NCI-H2227 (cell line): Measurements from ENCODE around the gene CDH2.
A peak's percentile ranks its signal among the peaks of the same experiment; 100 is the strongest.

Experiments used
- DNase-seq: peaks from one replicate; lab custom pipeline; 2025; ENCODE audit not compliant: unreplicated experiment; lab: John Stamatoyannopoulos, UW

The CDH2 gene

DNA sequence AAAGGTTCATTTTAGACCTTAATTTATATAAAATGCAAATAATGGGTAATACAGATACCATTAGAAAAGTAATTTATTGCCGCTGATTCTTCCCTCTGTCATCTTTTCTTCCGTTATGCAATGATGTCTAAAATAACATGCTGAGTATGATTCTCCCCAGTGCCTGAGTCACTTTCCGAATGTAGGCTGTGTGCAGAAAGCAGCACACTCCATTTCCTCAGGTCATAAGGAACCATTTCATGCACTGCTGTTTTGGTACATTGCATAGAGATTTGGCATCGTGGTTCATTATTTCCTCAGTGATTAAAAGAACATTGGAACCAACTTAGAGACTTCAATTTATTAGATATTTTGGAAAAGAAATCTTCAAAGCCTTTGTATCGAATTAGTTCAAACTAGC is 173.5 kb downstream of the CDH2 start:
- no peak for DNase-seq

DNA sequence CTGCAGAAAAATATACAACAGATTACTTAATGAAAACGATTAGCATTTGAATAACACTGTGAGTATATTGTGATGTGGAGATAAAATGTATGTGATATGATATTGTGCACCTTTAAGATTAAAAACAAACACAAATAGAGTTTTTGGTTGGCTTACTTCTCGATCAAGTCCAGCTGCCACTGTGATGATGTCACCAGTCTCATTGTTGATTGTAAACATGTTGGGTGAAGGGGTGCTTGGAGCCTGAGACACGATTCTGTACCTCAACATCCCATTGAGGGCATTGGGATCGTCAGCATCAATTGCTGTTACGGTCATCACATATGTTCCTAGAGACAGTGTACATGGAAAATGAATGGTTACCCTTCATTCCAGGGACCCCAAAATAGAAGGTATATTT is 174.1 kb downstream of the CDH2 start:
- DNase-seq: no peak

DNA sequence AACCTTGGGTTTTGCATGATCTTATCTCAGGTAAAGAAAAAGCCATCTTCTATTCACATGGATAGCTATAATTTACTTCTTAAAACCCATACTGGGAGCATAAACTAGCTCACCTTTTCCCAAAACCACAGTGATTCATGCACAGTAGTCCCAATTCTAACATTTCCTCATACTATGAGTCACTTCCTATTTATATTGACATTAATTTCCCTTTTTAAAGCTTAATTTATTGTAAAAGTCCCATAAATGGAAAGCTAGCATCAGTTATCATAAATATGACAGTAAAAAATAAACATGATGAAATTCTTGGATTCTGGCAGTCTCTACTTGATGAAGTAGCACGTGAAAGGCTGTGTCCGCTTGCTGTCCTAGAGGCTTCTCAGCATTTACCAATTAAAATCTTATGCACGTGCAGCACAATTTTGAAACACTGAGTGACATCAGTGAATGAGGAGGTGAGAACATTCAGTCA is 180.1 kb downstream of the CDH2 start:
- DNase-seq: no peak

DNA sequence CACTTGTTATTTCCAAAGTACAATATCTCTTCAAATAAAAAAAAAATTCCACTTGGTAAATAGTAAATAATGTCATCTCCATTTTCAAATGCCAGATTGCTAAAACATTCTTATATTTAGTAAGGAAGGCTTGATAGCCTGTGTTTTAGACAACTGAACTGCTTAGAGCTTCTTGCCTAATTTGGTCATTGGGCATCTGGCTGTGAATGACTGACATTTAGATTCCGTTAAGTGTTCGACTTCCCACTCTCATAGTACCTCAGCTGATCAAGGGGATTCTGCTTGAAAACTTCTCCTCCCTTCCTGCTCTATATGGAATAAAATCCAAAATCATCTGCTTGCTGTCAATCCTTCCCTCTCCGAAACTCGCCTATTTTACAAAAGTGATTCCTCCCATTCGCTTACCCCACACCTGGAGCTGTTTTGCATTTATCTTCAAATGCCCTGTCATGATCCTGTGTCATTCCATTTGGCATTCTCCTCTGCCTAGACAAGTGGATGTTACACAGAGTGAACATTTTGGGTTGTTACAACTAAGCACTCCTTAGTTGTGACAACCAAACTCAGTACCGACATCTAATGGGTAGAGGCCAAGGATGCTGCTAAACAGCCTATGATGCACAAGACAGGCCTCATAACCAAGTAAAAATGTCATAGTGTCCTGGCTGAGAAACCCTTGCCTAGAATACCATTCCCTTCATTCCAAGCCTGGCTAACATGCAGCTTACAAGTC is 181.0 kb downstream of the CDH2 start:
- no peak for DNase-seq

DNA sequence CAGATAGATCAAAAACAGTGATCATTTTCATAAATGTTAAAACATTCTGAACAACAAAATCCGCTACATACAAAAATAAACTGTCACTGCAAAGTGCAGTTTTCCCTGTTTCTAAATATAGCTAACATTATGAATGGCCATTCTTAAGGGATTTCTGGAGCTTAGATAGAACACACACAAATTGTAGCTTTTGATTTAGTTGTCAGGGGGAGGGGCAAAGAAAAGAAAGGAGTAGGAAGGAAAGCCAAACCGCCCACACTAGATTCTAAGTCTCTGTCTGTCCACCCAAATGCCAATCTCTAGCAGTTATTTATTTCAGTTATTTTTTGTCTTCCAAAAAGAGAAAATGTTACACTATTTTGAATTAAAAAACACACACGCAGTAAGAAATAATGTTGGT is 182.4 kb downstream of the CDH2 start:
- no peak for DNase-seq

DNA sequence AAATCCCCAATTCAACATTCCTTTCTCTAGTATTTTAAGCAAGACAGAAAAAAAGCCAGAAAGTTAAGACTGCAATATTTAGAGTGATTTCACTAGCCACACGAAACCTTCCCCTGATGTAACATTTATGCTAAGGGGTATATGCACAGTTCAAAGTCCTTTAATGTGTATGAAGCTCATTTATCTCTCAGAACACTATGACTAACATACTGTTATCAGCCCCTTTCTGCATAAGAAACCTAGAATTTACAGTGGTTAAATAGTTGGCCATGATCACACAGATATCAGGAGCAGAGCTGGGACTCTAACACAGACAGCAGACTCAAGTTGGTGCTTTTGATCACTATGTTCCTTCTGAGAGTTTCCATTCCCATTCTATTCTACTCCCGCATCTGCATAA is 185.5 kb downstream of the CDH2 start:
- no peak for DNase-seq

DNA sequence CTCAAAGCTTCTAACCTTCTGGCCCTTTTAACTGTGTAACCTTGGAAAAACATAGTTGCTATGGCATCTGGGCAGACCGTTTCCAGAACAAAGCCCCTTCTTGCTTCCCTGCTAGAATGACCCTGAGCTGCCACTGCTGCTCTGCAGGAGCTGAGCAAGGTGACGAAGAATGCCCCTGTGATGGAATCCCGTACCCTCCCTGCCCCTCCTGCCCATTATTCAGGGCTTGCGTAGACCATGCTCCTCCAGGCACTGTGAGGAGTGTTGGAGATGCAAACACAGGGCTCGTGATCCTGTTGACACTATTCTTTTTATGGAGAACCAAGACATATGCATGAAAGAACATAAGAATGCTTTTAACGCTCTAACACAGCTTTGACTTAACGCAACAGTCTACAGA is 191.1 kb downstream of the CDH2 start:
- DNase-seq: peak; percentile 20

DNA sequence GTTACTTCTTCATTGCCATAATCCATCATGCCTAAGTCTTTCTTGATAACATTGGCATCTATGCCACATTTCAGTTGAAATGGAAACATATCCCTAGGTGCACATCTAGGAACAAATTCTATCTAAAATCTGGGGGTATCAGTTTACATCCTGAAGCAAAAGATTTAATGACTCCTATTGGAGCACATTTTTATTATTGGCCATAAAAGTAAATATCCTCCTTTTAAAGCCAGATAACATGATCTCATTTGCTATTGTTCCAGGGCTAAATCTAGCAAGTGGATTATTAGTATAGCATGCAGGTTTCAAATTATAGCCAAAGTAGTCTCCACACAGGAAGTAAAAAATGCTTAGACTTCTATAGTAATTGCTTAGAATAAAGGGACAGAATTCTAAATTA is 193.2 kb downstream of the CDH2 start:
- no peak for DNase-seq

DNA sequence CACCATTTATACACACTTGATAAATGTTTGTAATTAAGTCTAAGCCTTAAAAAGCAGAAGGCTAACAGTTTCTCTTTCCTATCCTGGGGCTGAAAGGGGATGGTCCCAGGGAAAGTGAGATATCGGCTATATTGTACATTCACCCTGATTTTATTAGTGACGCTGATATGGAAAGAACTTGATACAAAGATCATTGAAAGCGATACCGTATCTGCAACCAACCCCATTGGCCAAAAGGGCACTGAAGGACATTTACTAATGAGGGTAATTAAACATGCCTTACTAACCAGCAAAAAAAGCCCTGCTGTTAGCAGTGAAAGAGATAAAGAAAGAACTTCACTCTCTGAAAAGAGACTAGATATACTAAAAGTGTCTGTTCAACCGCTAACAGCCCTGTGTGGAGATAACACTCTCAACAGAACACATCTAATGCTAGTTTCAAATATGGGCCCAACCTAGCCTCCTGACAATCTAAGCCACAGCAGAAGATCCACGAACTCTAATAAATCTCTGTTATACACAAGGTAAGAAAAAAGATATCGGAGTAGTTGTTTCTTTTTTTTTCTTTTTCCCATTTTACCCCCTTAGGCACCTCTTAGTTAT is 200.0 kb downstream of the CDH2 start:
- no peak for DNase-seq

DNA sequence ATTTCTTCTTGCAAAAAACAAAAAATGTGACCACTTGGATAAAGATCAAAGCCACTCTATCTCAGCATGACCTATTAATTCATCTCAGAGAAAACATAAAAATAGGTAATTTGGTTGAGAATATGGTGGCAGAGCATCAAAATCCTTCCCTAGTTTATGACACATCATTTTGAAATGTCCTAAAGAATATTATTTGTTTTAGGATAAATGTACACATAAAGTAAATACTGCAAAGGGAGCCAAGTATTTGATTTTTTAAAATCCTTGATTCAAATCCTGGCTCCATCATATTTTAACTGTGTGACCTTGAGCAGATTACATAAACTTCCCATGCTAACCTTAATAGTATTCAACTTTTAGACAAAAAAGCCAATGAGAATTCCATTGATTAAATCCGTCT is 206.6 kb downstream of the CDH2 start:
- DNase-seq: no peak

DNA sequence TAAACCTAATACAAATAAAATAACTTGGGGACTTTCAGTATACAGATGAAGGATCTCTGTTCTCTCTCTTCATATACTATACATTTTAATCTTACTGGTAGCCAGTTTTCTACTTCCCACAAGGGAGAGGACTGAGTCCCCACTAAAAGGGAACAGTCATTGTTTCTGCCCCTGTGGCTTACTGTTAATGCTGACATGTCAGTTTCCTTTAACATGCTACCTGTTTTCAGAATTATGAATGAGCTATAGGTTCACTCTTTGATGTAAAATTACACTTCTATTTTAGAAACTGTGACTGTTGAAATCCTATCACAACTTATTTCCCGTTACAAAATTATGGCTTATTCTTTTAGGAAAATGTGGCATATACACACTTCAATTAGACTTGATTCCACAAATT is 207.7 kb downstream of the CDH2 start:
- no peak for DNase-seq

DNA sequence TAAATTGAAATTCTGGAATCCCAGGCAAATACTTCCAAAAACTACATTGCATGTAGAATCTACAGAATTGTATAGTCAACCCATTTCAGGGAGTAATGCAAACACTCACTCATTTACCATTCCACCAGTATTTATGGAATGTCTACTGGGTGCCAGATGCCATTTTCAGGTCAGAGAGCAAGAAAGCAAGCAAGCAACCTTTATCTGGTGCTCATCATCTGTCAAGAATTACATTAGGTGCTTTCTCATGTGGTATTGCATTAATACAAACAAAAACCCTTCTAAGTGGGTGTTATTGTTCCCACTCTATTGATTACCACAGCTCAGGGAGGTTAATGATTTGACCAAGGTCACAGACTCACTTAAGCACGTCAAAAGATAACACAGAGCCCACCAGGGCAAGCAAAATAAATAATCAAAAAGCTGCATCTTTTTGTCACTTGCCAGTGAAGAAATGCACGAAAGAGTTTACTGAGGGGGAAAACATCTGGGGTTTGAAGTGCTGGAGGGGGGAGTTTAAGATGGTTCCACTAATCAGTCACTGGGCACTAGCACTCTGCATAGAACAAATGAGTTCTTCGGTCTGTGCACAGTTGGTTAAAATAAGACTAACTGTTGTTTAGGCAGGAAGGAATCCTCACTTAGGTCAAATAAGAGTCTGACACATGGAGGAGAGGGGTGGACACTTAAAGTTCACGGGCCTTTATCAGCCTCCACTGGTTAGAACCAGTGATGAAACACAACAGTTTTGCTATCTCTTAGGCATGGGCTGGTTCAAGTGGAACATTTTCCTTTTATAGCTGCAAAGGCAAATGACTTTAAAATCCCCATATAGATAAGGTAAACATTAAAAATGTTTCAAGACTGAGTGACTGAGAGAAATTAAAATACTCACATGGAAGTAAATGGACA is 208.8 kb downstream of the CDH2 start:
- DNase-seq: no peak

DNA sequence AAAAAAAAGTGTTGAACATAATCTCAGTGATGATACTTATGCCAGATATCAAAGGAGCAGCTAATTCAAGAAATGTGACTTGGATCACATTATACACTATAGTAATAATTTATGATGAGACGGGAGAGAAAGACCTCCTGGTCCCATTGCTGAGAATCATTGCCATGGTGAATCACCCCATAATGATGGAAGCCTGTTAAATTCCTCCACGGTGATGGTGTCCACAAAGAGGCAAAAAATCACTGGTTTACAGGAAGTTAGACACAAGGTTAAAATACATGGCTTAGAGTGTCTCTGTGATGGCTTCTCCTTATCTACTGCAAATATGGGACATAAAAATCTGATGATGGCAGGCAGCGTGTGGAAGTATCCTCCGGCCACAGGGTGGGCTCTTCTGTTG is 210.0 kb downstream of the CDH2 start:
- DNase-seq: no peak

DNA sequence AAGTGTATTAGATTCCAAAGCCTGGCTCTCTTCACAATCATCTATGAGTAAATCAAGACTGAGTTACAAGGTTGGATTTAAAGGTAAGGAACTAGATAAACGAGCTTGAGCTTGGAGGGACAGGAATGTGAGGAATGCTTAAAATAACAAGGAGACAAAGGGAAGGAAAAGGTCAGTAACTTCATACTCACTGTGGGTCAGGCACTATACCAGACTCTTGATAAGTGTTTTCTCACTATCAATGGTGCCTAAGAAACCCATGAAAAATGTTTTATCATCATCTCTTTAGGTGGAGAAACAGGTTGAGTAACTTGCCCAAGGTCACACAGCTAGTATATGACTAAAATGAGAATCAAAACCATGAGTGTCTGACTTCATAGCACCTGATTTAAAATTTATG is 212.1 kb downstream of the CDH2 start:
- DNase-seq: no peak

DNA sequence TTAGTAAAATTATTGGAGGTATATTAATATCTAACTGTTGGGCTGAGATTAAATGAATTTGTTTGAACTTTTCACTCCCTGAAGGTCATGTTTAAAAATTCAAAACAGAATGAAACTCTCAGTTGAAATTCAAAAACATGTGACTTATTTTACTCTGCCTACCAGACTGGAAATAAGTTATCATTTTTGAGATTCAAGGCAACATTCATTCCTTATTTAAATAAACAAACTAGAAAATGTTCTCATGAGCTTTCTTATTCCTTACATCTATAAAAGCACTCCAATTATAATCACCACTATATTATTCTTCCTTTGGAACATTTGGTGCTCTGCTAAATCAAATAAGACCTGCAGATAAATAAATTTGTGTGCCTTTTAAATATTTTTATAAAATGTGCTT is 217.8 kb downstream of the CDH2 start:
- no peak for DNase-seq

DNA sequence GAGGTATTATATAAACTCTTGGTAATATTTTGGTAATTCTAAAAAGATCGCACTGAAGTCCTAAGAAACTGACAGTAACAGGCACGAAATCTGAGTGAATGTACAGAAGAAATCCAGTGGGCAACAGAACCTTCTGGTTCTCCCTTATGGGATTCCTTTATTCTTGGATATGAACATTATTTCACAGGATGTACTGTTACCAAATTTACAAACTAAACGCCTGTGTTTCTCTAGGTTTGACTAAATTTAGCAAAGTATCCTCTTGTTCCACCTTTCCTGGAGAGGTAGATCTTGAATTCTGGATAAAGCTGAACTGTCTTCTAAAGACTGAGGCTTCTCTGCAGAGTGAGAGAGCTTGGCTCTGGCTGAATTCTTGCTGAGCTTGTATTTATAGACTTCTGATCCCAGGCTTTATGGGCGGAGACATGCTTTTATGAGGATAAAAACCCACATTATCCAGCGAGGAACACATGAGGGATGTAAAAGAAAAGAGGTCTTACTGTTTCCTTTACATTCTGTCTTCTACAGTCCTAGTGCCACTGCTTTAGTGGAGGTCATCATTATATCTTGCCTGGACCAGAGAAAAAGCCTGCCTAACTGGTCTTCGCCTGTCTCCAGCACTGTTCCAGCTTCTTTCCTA is 220.8 kb downstream of the CDH2 start:
- DNase-seq: peak; percentile 10

DNA sequence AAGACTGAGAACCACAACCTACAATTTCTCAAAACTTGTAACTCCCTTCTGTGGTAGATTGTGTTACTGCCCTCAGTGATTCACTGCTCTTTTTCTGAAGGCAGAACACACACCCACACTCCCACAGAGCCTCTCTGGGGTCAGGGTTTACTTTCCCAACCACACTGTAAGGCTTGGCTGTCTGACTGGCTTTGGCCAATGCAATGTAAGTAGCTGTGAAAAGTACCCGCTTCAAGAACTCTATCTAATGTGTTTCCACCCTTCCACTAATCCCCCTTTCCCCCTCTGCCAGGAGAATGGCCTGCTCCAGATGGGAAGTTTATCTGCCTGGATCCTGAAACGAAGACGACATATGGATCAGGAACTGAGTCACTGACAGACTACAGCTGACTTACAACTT is 222.7 kb downstream of the CDH2 start:
- DNase-seq: no peak

DNA sequence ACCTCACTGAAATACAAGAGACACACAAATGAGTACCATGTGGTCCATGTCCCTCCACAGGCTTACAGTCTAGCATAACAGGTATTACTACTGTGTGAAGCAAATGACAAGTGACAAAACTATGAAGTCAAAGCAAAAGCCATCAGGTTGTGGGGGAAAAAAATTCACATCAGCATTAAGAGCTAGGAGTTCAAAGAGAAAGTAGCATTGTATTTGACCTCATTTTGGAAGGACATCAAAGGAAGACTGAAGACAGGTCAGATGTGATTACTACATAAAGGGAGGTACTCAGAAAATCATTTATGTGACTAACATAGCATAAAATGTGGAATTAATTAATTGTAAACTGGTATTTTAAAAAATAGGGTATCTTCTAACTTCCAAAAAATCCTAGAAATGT is 224.2 kb downstream of the CDH2 start:
- DNase-seq: no peak

DNA sequence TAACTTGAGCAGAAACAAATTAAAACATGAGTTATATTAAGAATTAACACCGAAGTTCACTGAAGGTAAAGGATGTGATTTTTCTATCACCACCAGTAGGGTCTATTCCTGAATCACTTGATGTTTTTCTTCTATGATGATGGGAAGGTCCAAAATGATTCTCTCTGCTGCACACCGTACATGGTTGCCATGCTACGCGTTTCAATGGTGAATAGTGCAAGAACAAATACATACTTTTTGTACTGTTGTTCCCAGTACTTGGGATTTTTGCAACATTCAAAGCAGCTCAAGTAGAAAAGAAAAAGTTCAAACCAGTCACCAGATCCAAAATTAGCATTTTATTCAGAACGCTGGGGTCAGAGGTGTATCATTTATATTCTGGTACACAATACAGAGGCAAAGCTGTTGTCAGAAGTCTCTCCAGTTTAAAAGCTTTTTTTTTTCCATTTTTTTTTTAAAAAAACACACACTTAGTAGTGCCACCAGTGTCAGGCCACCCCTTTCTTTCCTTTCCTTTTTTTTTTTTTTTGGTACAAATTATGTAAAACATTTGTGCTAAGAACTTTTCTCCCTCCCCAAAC is 226.2 kb downstream of the CDH2 start:
- no peak for DNase-seq

DNA sequence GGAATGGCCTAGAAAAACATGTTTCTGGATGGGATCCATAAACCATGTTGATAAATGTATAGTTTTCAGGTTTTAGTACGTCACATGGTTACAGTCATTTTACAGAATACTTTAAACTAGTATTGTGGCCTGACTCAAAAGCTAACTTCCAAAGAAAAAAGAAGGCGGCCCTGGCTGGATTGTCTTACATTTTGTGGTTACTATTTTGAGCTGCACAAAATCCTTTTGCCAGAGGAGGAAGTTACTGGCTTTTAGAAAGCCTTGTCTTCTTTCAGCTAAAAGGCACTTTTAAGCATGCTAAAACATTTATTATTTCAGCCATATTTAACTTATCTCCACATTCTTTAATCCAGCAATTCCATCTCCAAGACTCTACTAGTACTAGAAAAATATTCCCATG is 227.9 kb downstream of the CDH2 start:
- DNase-seq: no peak

DNA sequence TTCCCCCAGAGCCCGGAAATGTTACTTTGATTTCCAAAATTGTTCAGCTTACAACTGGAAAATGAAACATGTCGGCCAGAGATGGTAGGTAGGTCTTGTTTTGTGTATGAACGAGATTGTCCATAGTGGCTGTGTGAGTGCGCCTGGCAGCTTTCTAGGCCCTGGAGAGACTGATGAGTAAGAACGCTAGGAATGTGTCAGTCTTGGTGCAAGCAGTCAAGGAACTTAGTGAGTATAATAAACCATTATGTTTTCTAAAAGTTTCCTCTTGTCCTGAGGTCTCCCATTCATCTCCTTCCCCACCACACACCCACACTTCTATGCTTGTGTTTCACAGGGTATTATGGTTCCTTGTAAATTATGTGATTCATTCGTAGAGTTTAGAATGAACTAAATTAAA is 234.2 kb downstream of the CDH2 start:
- DNase-seq: no peak
